Measurements from ENCODE around the gene CRACR2A.

The CRACR2A gene

GRCh38 chr12:3631759-3632158 lies 121.2 kb downstream of the CRACR2A start:
- Histone ChIP-seq H3K9ac (ENCODE audit: low read length) (no peak overlapping the region), H3K4me3 (ENCODE audit: low read length) (no peak overlapping the region), H3K9me3 (ENCODE audit: control insufficient read depth, low read depth, low read length) (no peaks in the 10 kb centered on the region), H3K36me3 (ENCODE audit: control insufficient read depth, low read depth, low read length) (no peaks in the 10 kb centered on the region), H3K27me3 (ENCODE audit: control insufficient read depth, insufficient read depth, low read length) (no peaks in the 10 kb centered on the region), H3K4me1 (ENCODE audit: control insufficient read depth, low read depth, low read length) (no peaks in the 10 kb centered on the region), H3K27ac (ENCODE audit: low read length) (no peak overlapping the region)

- Histone ChIP-seq H3K9me3 (ENCODE audit: control insufficient read depth, low read depth, low read length) (no peaks in the 10 kb centered on the region), H3K36me3 (ENCODE audit: control insufficient read depth, low read depth, low read length) (no peaks in the 10 kb centered on the region), H3K4me1 (ENCODE audit: control insufficient read depth, low read depth, low read length) (no peaks in the 10 kb centered on the region), H3K9ac (ENCODE audit: low read length) (no peak overlapping the region), H3K27ac (ENCODE audit: low read length) (no peak overlapping the region), H3K27me3 (ENCODE audit: control insufficient read depth, insufficient read depth, low read length) (no peaks in the 10 kb centered on the region), H3K4me3 (ENCODE audit: low read length) (no peak overlapping the region)
These were observed 121.7 kb downstream of the CRACR2A start for GRCh38 chr12:3631272-3631637.

- no peak overlapping the region for H3K27ac ChIP-seq (ENCODE audit: low read length)
These were observed 122.2 kb downstream of the CRACR2A start for GRCh38 chr12:3630621-3631271.

GRCh38 chr12:3630111-3630510 lies 122.8 kb downstream of the CRACR2A start:
- no peaks in the 10 kb centered on the region for H3K4me1 ChIP-seq (ENCODE audit: control insufficient read depth, low read depth, low read length)
- H3K4me3 ChIP-seq (ENCODE audit: low read length), result no peak overlapping the region
- H3K36me3 ChIP-seq (ENCODE audit: control insufficient read depth, low read depth, low read length), result no peaks in the 10 kb centered on the region
- no peaks in the 10 kb centered on the region for H3K27me3 ChIP-seq (ENCODE audit: control insufficient read depth, insufficient read depth, low read length)
- H3K9me3 ChIP-seq (ENCODE audit: control insufficient read depth, low read depth, low read length), result no peaks in the 10 kb centered on the region
- H3K27ac ChIP-seq (ENCODE audit: low read length), result no peak overlapping the region
- no peak overlapping the region for H3K9ac ChIP-seq (ENCODE audit: low read length)

More at GRCh38 chr12:3630621-3631271, 122.2 kb downstream of the CRACR2A start:
- no peak overlapping the region for H3K9ac ChIP-seq (ENCODE audit: low read length)
- H3K4me1 ChIP-seq (ENCODE audit: control insufficient read depth, low read depth, low read length), result no peaks in the 10 kb centered on the region
- H3K27me3 ChIP-seq (ENCODE audit: control insufficient read depth, insufficient read depth, low read length), result no peaks in the 10 kb centered on the region
- H3K9me3 ChIP-seq (ENCODE audit: control insufficient read depth, low read depth, low read length), result no peaks in the 10 kb centered on the region
- H3K36me3 ChIP-seq (ENCODE audit: control insufficient read depth, low read depth, low read length), result no peaks in the 10 kb centered on the region
- H3K4me3 ChIP-seq (ENCODE audit: low read length), result no peak overlapping the region

GRCh38 chr12:3629057-3629830 lies 123.7 kb downstream of the CRACR2A start:
- Histone ChIP-seq H3K36me3 (ENCODE audit: control insufficient read depth, low read depth, low read length) (no peaks in the 10 kb centered on the region), H3K9ac (ENCODE audit: low read length) (no peak overlapping the region), H3K27ac (ENCODE audit: low read length) (no peak overlapping the region), H3K4me3 (ENCODE audit: low read length) (no peak overlapping the region), H3K27me3 (ENCODE audit: control insufficient read depth, insufficient read depth, low read length) (no peaks in the 10 kb centered on the region), H3K4me1 (ENCODE audit: control insufficient read depth, low read depth, low read length) (no peaks in the 10 kb centered on the region), H3K9me3 (ENCODE audit: control insufficient read depth, low read depth, low read length) (no peaks in the 10 kb centered on the region)

- Histone ChIP-seq H3K27ac (ENCODE audit: low read length) (no peak overlapping the region), H3K4me1 (ENCODE audit: control insufficient read depth, low read depth, low read length) (peaks cover 3% of the 10 kb centered on the region), H3K36me3 (ENCODE audit: control insufficient read depth, low read depth, low read length) (no peaks in the 10 kb centered on the region), H3K4me3 (ENCODE audit: low read length) (no peak overlapping the region), H3K9ac (ENCODE audit: low read length) (no peak overlapping the region), H3K27me3 (ENCODE audit: control insufficient read depth, insufficient read depth, low read length) (no peaks in the 10 kb centered on the region), H3K9me3 (ENCODE audit: control insufficient read depth, low read depth, low read length) (no peaks in the 10 kb centered on the region)
These were observed 124.3 kb downstream of the CRACR2A start for GRCh38 chr12:3628629-3629028.

- Histone ChIP-seq H3K9me3 (ENCODE audit: control insufficient read depth, low read depth, low read length) (no peaks in the 10 kb centered on the region), H3K36me3 (ENCODE audit: control insufficient read depth, low read depth, low read length) (no peaks in the 10 kb centered on the region), H3K4me1 (ENCODE audit: control insufficient read depth, low read depth, low read length) (peaks cover 3% of the 10 kb centered on the region), H3K4me3 (ENCODE audit: low read length) (no peak overlapping the region), H3K27ac (ENCODE audit: low read length) (no peak overlapping the region), H3K27me3 (ENCODE audit: control insufficient read depth, insufficient read depth, low read length) (no peaks in the 10 kb centered on the region), H3K9ac (ENCODE audit: low read length) (no peak overlapping the region)
These were observed 125.6 kb downstream of the CRACR2A start for GRCh38 chr12:3627336-3627735.

GRCh38 chr12:3624273-3624672 lies 128.6 kb downstream of the CRACR2A start:
- Histone ChIP-seq H3K4me3 (ENCODE audit: low read length) (no peak overlapping the region), H3K9ac (ENCODE audit: low read length) (no peak overlapping the region), H3K36me3 (ENCODE audit: control insufficient read depth, low read depth, low read length) (no peaks in the 10 kb centered on the region), H3K27me3 (ENCODE audit: control insufficient read depth, insufficient read depth, low read length) (no peaks in the 10 kb centered on the region), H3K4me1 (ENCODE audit: control insufficient read depth, low read depth, low read length) (peaks cover 3% of the 10 kb centered on the region), H3K9me3 (ENCODE audit: control insufficient read depth, low read depth, low read length) (no peaks in the 10 kb centered on the region), H3K27ac (ENCODE audit: low read length) (no peak overlapping the region)

- H3K27me3 ChIP-seq (ENCODE audit: control insufficient read depth, insufficient read depth, low read length), result no peaks in the 10 kb centered on the region
- no peaks in the 10 kb centered on the region for H3K9me3 ChIP-seq (ENCODE audit: control insufficient read depth, low read depth, low read length)
- no peak overlapping the region for H3K9ac ChIP-seq (ENCODE audit: low read length)
- H3K4me3 ChIP-seq (ENCODE audit: low read length), result no peak overlapping the region
- no peak overlapping the region for H3K27ac ChIP-seq (ENCODE audit: low read length)
- no peaks in the 10 kb centered on the region for H3K36me3 ChIP-seq (ENCODE audit: control insufficient read depth, low read depth, low read length)
- H3K4me1 ChIP-seq (ENCODE audit: control insufficient read depth, low read depth, low read length), result peaks cover 3% of the 10 kb centered on the region
These were observed 129.9 kb downstream of the CRACR2A start for GRCh38 chr12:3622822-3623690.

- no peak overlapping the region for H3K27ac ChIP-seq (ENCODE audit: low read length)
- H3K4me1 ChIP-seq (ENCODE audit: control insufficient read depth, low read depth, low read length), result peaks cover 3% of the 10 kb centered on the region
- H3K36me3 ChIP-seq (ENCODE audit: control insufficient read depth, low read depth, low read length), result no peaks in the 10 kb centered on the region
- H3K9ac ChIP-seq (ENCODE audit: low read length), result no peak overlapping the region
- H3K4me3 ChIP-seq (ENCODE audit: low read length), result no peak overlapping the region
- no peaks in the 10 kb centered on the region for H3K9me3 ChIP-seq (ENCODE audit: control insufficient read depth, low read depth, low read length)
- H3K27me3 ChIP-seq (ENCODE audit: control insufficient read depth, insufficient read depth, low read length), result no peaks in the 10 kb centered on the region
These were observed 130.7 kb downstream of the CRACR2A start for GRCh38 chr12:3622021-3622821.

GRCh38 chr12:3620856-3621255 lies 132.1 kb downstream of the CRACR2A start:
- no peaks in the 10 kb centered on the region for H3K9me3 ChIP-seq (ENCODE audit: control insufficient read depth, low read depth, low read length)
- no peak overlapping the region for H3K4me3 ChIP-seq (ENCODE audit: low read length)
- H3K27ac ChIP-seq (ENCODE audit: low read length), result no peak overlapping the region
- no peak overlapping the region for H3K9ac ChIP-seq (ENCODE audit: low read length)
- H3K36me3 ChIP-seq (ENCODE audit: control insufficient read depth, low read depth, low read length), result no peaks in the 10 kb centered on the region
- no peaks in the 10 kb centered on the region for H3K27me3 ChIP-seq (ENCODE audit: control insufficient read depth, insufficient read depth, low read length)
- H3K4me1 ChIP-seq (ENCODE audit: control insufficient read depth, low read depth, low read length), result peaks cover 3% of the 10 kb centered on the region

All from iPS-18a (cell line).